HepG2 (cell line): ENCODE measurements around the gene GCN1. TPM values are rescaled to one million over a fixed set of nuclear protein-coding genes. Genes with fewer than 3 reads are reported as not detected.

ENCODE experiments used
- ATAC-seq: fragments of 200-7000 bp; cut with Tn5 transposase; 3 replicates; pipeline ENCODE4 v1.9.1; 2020; ENCODE audit warnings: mild to moderate bottlenecking, moderate library complexity
- BruUV-seq: library from RNA; stranded (reverse); fragments of 400-500 nt; replicated peaks from 2 replicates; lab custom pipeline; 2021; lab: Mats Ljungman, UMichigan
- CTCF ChIA-PET: fragments of 300-600 bp; formaldehyde crosslinking; extraction: SDS; loops from one replicate; lab custom pipeline; 2021; ENCODE audit warnings: low total read pairs, inconsistent platforms, low intra/inter-chr PET ratio; lab: Yijun Ruan, JAX
- POLR2A ChIA-PET: fragments of 350-600 bp; sonication (Branson Sonifier 250); formaldehyde crosslinking; loops from one replicate; lab custom pipeline; 2020; ENCODE audit warnings: antibody characterized with exemption, inconsistent platforms; lab: Yijun Ruan, JAX
- DNase-seq: peaks from one replicate; pipeline ENCODE4 v3.0.0-alpha.2; 2015; ENCODE audit warnings: low spot score
- FAIRE-seq: peaks from 3 replicates; lab custom pipeline; 2011; peaks lifted over from hg19 to GRCh38; lab: Jason Lieb, UNC
- H2AFZ ChIP-seq: one replicate; pipeline ENCODE4 v1.6.1; 2011; ENCODE audit warnings: low read length, inconsistent platforms
- H3K27ac ChIP-seq: fragments of 300-600 bp; 3 replicates; pipeline ENCODE4 v1.8.0; 2011; ENCODE audit warnings: mixed run types, mild to moderate bottlenecking, mixed read lengths, low read length, inconsistent platforms; ENCODE audit not compliant: insufficient read depth; ENCODE audit errors: extremely low read length
- H3K27me3 ChIP-seq, 2 experiments: fragments of 200-600 bp in 1 of 2; 2 replicates in 1 of 2; 3 replicates in 1 of 2; pipeline versions ENCODE4 v1.6.0 to v1.8.0; 2011; ENCODE audit warnings: low read length in 2 of 2, mild to moderate bottlenecking in 2 of 2, moderate library complexity in 2 of 2, inconsistent platforms in 1 of 2; ENCODE audit not compliant: insufficient read depth in 2 of 2, control insufficient read depth in 1 of 2
- H3K36me3 ChIP-seq, 2 experiments: fragments of 200-600 bp in 1 of 2; replicated peaks in 1 of 2; 2 replicates in 1 of 2; 3 replicates in 1 of 2; pipeline versions ENCODE4 v1.5.1 to v1.8.0; 2011; ENCODE audit warnings: low read length in 2 of 2, inconsistent platforms in 1 of 2; ENCODE audit not compliant: insufficient read depth in 2 of 2, control insufficient read depth in 1 of 2
- H3K4me1 ChIP-seq: 2 replicates; pipeline ENCODE4 v1.5.1; 2012; ENCODE audit warnings: low read length, inconsistent platforms; ENCODE audit not compliant: insufficient read depth
- H3K4me2 ChIP-seq: 2 replicates; pipeline ENCODE4 v1.6.0; 2011; ENCODE audit warnings: low read depth, low read length, inconsistent platforms
- H3K4me3 ChIP-seq, 3 experiments: fragments of 200-600 bp in 1 of 3; sonication (generic), shearing (Covaris generic) in 1 of 3; replicated peaks in 1 of 3; 2 replicates each; pipeline ENCODE4 v1.5.1; 2011 to 2016; ENCODE audit warnings: low read length in 3 of 3, inconsistent platforms in 2 of 3, low read depth in 2 of 3, mild to moderate bottlenecking in 2 of 3, control low read depth in 1 of 3, mixed read lengths in 1 of 3; ENCODE audit not compliant: insufficient read depth in 1 of 3
- H3K79me2 ChIP-seq: one replicate; pipeline ENCODE4 v1.6.1; 2011; ENCODE audit warnings: low read length, inconsistent platforms; ENCODE audit not compliant: insufficient read depth
- H3K9ac ChIP-seq: 2 replicates; pipeline ENCODE4 v1.6.0; 2011; ENCODE audit warnings: mild to moderate bottlenecking, low read depth, low read length, inconsistent platforms; ENCODE audit not compliant: insufficient read depth
- H3K9me3 ChIP-seq: 2 replicates; pipeline ENCODE4 v1.5.1; 2012; ENCODE audit warnings: mild to moderate bottlenecking, low read length
- H4K20me1 ChIP-seq: 2 replicates; pipeline ENCODE4 v1.6.0; 2011; ENCODE audit warnings: inconsistent platforms, mild to moderate bottlenecking, low read length, moderate library complexity; ENCODE audit not compliant: insufficient read depth
- HNF4G ChIP-seq, 2 experiments: sonication (generic) in 1 of 2; formaldehyde crosslinking in 1 of 2; IDR thresholded peaks; 2 replicates each; pipeline versions ENCODE4 v1.4.0 to v1.6.1; 2011 to 2020; ENCODE audit warnings: borderline replicate concordance in 2 of 2, low read depth in 2 of 2, mild to moderate bottlenecking in 2 of 2, low read length in 1 of 2, missing genetic modification reagents in 1 of 2, moderate library complexity in 1 of 2
- KDM5B ChIP-seq: sonication (generic); formaldehyde crosslinking; IDR thresholded peaks from 2 replicates; pipeline ENCODE4 v1.4.0; 2020; ENCODE audit warnings: missing genetic modification reagents, mild to moderate bottlenecking, borderline replicate concordance
- KLF12 ChIP-seq: sonication (generic); formaldehyde crosslinking; IDR thresholded peaks from 2 replicates; pipeline ENCODE4 v1.4.0; 2020; ENCODE audit warnings: missing genetic modification reagents, borderline replicate concordance
- KLF16 ChIP-seq, 2 experiments: sonication (generic) in 1 of 2; formaldehyde crosslinking in 1 of 2; IDR thresholded peaks; 2 replicates each; pipeline versions ENCODE4 v1.6.1 to v1.8.0; 2016 to 2023; ENCODE audit warnings: missing genetic modification reagents in 2 of 2, missing compliant biosample characterization in 1 of 2
- NPAS2 ChIP-seq: sonication (generic); formaldehyde crosslinking; IDR thresholded peaks from 2 replicates; pipeline ENCODE4 v1.8.0; 2022; ENCODE audit warnings: mild to moderate bottlenecking, missing genetic modification reagents, borderline replicate concordance
- SMAD1 ChIP-seq: sonication (generic); formaldehyde crosslinking; IDR thresholded peaks from 2 replicates; pipeline ENCODE4 v1.4.0; 2020; ENCODE audit warnings: missing genetic modification reagents, low read depth, mild to moderate bottlenecking, borderline replicate concordance
- SOX13 ChIP-seq, 3 experiments: fragments of 450-650 bp in 1 of 3; sonication (generic) in 1 of 3; formaldehyde crosslinking in 1 of 3; IDR thresholded peaks in 2 of 3; conservative IDR thresholded peaks in 1 of 3; 2 replicates each; pipeline versions ENCODE4 v1.5.0 to v1.6.1; 2016 to 2020; ENCODE audit warnings: antibody characterized with exemption in 1 of 3, mild to moderate bottlenecking in 1 of 3, missing compliant biosample characterization in 1 of 3, missing genetic modification reagents in 1 of 3, moderate library complexity in 1 of 3
- ZNF382 ChIP-seq: sonication (generic); formaldehyde crosslinking; IDR thresholded peaks from 2 replicates; pipeline ENCODE4 v1.5.0; 2020; ENCODE audit warnings: missing genetic modification reagents, mild to moderate bottlenecking, borderline replicate concordance
- whole genome bisulfite sequencing: methylation state at CpG from one replicate; pipeline ENCODE4 v1.1.6; 2017; ENCODE audit warnings: low lambda C conversion rate; 5-methylcytosine and 5-hydroxymethylcytosine counted together
- in situ Hi-C: cut with HindIII; loops from 2 replicates; pipeline ENCODE4 v1.10.0; 2017; ENCODE audit warnings: low pct_unique_long_range_greater_than_20kb; ENCODE audit not compliant: extremely low pct_ligation_motif_present
- intact Hi-C: fragments of 100-400 bp; cut with micrococcal nuclease; formaldehyde crosslinking; loops from one replicate; pipeline ENCODE4 v1.10.0; 2022; ENCODE audit not compliant: unreplicated experiment
- polyA plus RNA-seq, 8 experiments: library from polyadenylated mRNA; depleted of rRNA in 3 of 8; stranded (reverse) in 7 of 8; unstranded in 1 of 8; fragments of >200 nt; fragmentation: Illumina TruSeq in 4 of 8; extraction: Trizol in 4 of 8; gene quantifications; 2 replicates each; pipeline versions ENCODE4 v1.2.1 to v1.2.3, GENCODE V29; 2011 to 2016; ENCODE audit warnings: low read depth in 4 of 8, missing spikeins in 1 of 8, mixed read lengths in 1 of 8; ENCODE audit not compliant: insufficient read depth in 1 of 8
- total RNA-seq, 5 experiments: library from RNA; depleted of rRNA; stranded (reverse); fragments of >200 nt; fragmentation: Illumina TruSeq; extraction: Trizol; gene quantifications; 2 replicates each; pipeline ENCODE4 v1.2.3, GENCODE V29; 2016; ENCODE audit warnings: low read depth in 1 of 5
- TF ChIP-seq, protein P1 (sequence below): IDR thresholded peaks from 2 replicates; pipeline ENCODE4 v1.6.1; 2012; ENCODE audit warnings: inconsistent platforms

Gene GCN1
- total and polyA plus RNA-seq, 2 of the 13 experiments (the other 11 are each of a cell fraction or from before 2014, with no cell fraction given), result 58.2 to 83.0 TPM

- intact Hi-C loops, result no loop called here
- no peaks in the 10 kb centered on the region for H4K20me1 ChIP-seq
- H3K4me1 ChIP-seq, result no peaks in the 10 kb centered on the region
- CTCF ChIA-PET, result no interaction called here
- H3K4me3 ChIP-seq, result no peak overlapping the region
- H3K4me2 ChIP-seq, result no peak overlapping the region
- DNase-seq, result no peak
- ATAC-seq, result no peak
- no TSS peak for BruUV-seq
- H2AFZ ChIP-seq, result no peak overlapping the region
- H3K79me2 ChIP-seq, result no peaks in the 10 kb centered on the region
- TF ChIP-seq NPAS2 (no peak), HNF4G (IDR thresholded peaks at IDR 0.05; ENCODE audit: borderline replicate concordance, low read depth, low read length) (no peak), HNF4G (CRISPR knock-in tag; IDR thresholded peaks at IDR 0.05; ENCODE audit: borderline replicate concordance, low read depth) (no peak), SOX13 (IDR thresholded peaks at IDR 0.05) (no peak), SOX13 (CRISPR knock-in tag; conservative IDR thresholded peaks at IDR 0.05 in 1 of 2, IDR thresholded peaks at IDR 0.05 in 1 of 2) (no peak), KLF12 (CRISPR knock-in tag) (no peak), KLF16 (CRISPR knock-in tag; IDR thresholded peaks at IDR 0.05) (no peak), KDM5B (CRISPR knock-in tag) (no peak), SMAD1 (no peak), ZNF382 (CRISPR knock-in tag) (no peak)
- TF ChIP-seq, protein P1, sequence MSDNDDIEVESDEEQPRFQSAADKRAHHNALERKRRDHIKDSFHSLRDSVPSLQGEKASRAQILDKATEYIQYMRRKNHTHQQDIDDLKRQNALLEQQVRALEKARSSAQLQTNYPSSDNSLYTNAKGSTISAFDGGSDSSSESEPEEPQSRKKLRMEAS, result no peak
- peaks cover 47 to 90% of the 10 kb centered on the region in 2 experiments for H3K36me3 ChIP-seq
- FAIRE-seq, result no peak
- 98% methylated on average over 5 of the region's 5 CpGs for WGBS
- no peaks in the 10 kb centered on the region for H3K27me3 ChIP-seq
- no peaks in the 10 kb centered on the region for H3K9me3 ChIP-seq
- in situ Hi-C loops, result no loop called here
- no peak overlapping the region for H3K9ac ChIP-seq
- POLR2A ChIA-PET, result interaction anchor here (1.3 kb wide), 1 partner anchor 26 kb away, joined by 3 read pairs; the partner anchor contains the start of gene RPLP0
- no peak overlapping the region for H3K27ac ChIP-seq
Measured at GRCh38 chr12:120175062-120175461, 19.5 kb downstream of the GCN1 start.
